HG02973 (cell line): Measurements from ENCODE around the gene WDFY2.
A peak's percentile ranks its signal among the peaks of the same experiment; 100 is the strongest.
"Not testable (repeated sequence)": the region's sequence is repeated elsewhere in the genome, so short reads cannot be mapped to it uniquely, and the experiment has no call there.

Experiments
- ATAC-seq: cut with Tn5 transposase; IDR thresholded peaks from one replicate; pipeline ENCODE4 v1.9.1; 2021; ENCODE audit warnings: moderate library complexity; ENCODE audit not compliant: unreplicated experiment

Gene WDFY2

GRCh38 chr13:51629491-51630287 is 45.4 kb downstream of the WDFY2 start:
- no peak for ATAC-seq

GRCh38 chr13:51630288-51630615 is 46.0 kb downstream of the WDFY2 start:
- ATAC-seq: no peak

GRCh38 chr13:51632591-51633362 is 48.5 kb downstream of the WDFY2 start:
- ATAC-seq: no peak

GRCh38 chr13:51635137-51635878 is 51.0 kb downstream of the WDFY2 start:
- ATAC-seq: no peak

- no peak for ATAC-seq
These were observed 52.2 kb downstream of the WDFY2 start for GRCh38 chr13:51636349-51636890.

- ATAC-seq: no peak
These were observed 53.6 kb downstream of the WDFY2 start for GRCh38 chr13:51637852-51638215.

GRCh38 chr13:51638216-51638871 is 54.1 kb downstream of the WDFY2 start:
- no peak for ATAC-seq

- ATAC-seq: no peak
These were observed 54.9 kb downstream of the WDFY2 start for GRCh38 chr13:51639171-51639570.

GRCh38 chr13:51640696-51641095 is 56.4 kb downstream of the WDFY2 start:
- not testable (repeated sequence) for ATAC-seq

- ATAC-seq: no peak
These were observed 59.0 kb downstream of the WDFY2 start for GRCh38 chr13:51643105-51643881.

- ATAC-seq: no peak
These were observed 59.6 kb downstream of the WDFY2 start for GRCh38 chr13:51643882-51644281.

GRCh38 chr13:51644654-51645053 is 60.4 kb downstream of the WDFY2 start:
- ATAC-seq: no peak

- peak; percentile 82 for ATAC-seq
These were observed 60.9 kb downstream of the WDFY2 start for GRCh38 chr13:51645154-51645650.

- no peak for ATAC-seq
These were observed 61.8 kb downstream of the WDFY2 start for GRCh38 chr13:51645761-51646670.

GRCh38 chr13:51647067-51647466 is 62.8 kb downstream of the WDFY2 start:
- ATAC-seq: no peak

GRCh38 chr13:51652193-51652592 is 67.9 kb downstream of the WDFY2 start:
- ATAC-seq: not testable (repeated sequence)

GRCh38 chr13:51659276-51660127 is 75.2 kb downstream of the WDFY2 start:
- no peak for ATAC-seq

GRCh38 chr13:51660813-51661212 is 76.6 kb downstream of the WDFY2 start:
- ATAC-seq: no peak
